ENCODE measurements around the gene CUL2. TPM values are rescaled to one million over a fixed set of nuclear protein-coding genes. Genes with fewer than 3 reads are reported as not detected.

The CUL2 gene
- polyA plus RNA-seq, 1 of the 3 experiments (the other 2 are of a cell fraction), result 13.1 TPM

GRCh38 chr10:35096312-35096711 lies 6.2 kb upstream of the CUL2 start:
- WGBS (ENCODE audit: low lambda C conversion rate), result 92% methylated on average over 2 of the region's 2 CpGs
- POLR2A ChIA-PET, result no interaction called here
- H3K27ac ChIP-seq (ENCODE audit: low read depth in 2 of 2, low read length in 1 of 2), result no peak overlapping the region
- H3K9me2 ChIP-seq, result no peaks in the 10 kb centered on the region
- no peaks in the 10 kb centered on the region for H3K9me3 ChIP-seq
- H3K9ac ChIP-seq, result no peak overlapping the region
- H3K79me2 ChIP-seq (ENCODE audit: insufficient read depth), result no peaks in the 10 kb centered on the region
- no peak overlapping the region for H3K4me2 ChIP-seq
- no peaks in the 10 kb centered on the region for H3F3A ChIP-seq (replicated peaks; ENCODE audit: insufficient read depth)
- H4K20me1 ChIP-seq (ENCODE audit: insufficient read depth), result no peaks in the 10 kb centered on the region
- CTCF ChIA-PET, result interaction anchor here (0.9 kb wide), 1 partner anchor 21 kb away, joined by 4 read pairs; no protein-coding TSS in a partner anchor
- no peak for TF ChIP-seq NRF1 (IDR thresholded peaks at IDR 0.05; ENCODE audit: low read depth, low read length)
- TF ChIP-seq CHD2 (IDR thresholded peaks at IDR 0.05; ENCODE audit: low read length, partially characterized antibody), result no peak
- no peak for TF ChIP-seq USF2 (IDR thresholded peaks at IDR 0.05; ENCODE audit: borderline replicate concordance, low read depth, low read length)
- no peak for TF ChIP-seq RCOR1 (IDR thresholded peaks at IDR 0.05; ENCODE audit: low read length)
- no peak for TF ChIP-seq JUND (IDR thresholded peaks at IDR 0.05)
- TF ChIP-seq IRF3 (IDR thresholded peaks at IDR 0.05; ENCODE audit: low read depth, low read length), result no peak
- no peak for TF ChIP-seq ZBTB33 (IDR thresholded peaks at IDR 0.05; ENCODE audit: borderline replicate concordance, low read depth)
- no peak for TF ChIP-seq REST (IDR thresholded peaks at IDR 0.05; ENCODE audit: low read depth, low read length)
- TF ChIP-seq TAF1 (IDR thresholded peaks at IDR 0.05; ENCODE audit: borderline replicate concordance, low read depth, low read length), result no peak
- no peak for TF ChIP-seq MXI1 (IDR thresholded peaks at IDR 0.05; ENCODE audit: low read depth, low read length)
- no peak for TF ChIP-seq ELF1 (IDR thresholded peaks at IDR 0.05)
- no peak for TF ChIP-seq MAX (IDR thresholded peaks at IDR 0.05; ENCODE audit: low read depth)
- TF ChIP-seq RFX5 (IDR thresholded peaks at IDR 0.05; ENCODE audit: low read length), result no peak
- no peak for TF ChIP-seq PBX3 (IDR thresholded peaks at IDR 0.05)
- no peak for TF ChIP-seq GABPA (IDR thresholded peaks at IDR 0.05; ENCODE audit: low read depth)
- TF ChIP-seq FOSL2 (IDR thresholded peaks at IDR 0.05; ENCODE audit: borderline replicate concordance, low read depth), result no peak
- no peak overlapping the region for H2AFZ ChIP-seq (ENCODE audit: low read depth)
- H3K36me3 ChIP-seq (replicated peaks in 1 of 2; ENCODE audit: control insufficient read depth in 1 of 2, insufficient read depth in 2 of 2, low read length in 1 of 2), result no peaks in the 10 kb centered on the region
- DNase-seq, result no peak
- no peak overlapping the region for H3K4me3 ChIP-seq (ENCODE audit: low read depth in 2 of 2, low read length in 1 of 2)
- no peaks in the 10 kb centered on the region for H3K4me1 ChIP-seq (ENCODE audit: control insufficient read depth in 1 of 2, insufficient read depth in 2 of 2, low read depth in 1 of 2, low read length in 1 of 2)
- H3K27me3 ChIP-seq (ENCODE audit: insufficient read depth), result no peaks in the 10 kb centered on the region

All from SK-N-SH (cell line).